Prostate gland (tissue), 2 donors: ENCODE measurements around the gene RIPPLY3.

ENCODE experiments used
- CTCF ChIP-seq, 4 experiments: fragments of 200-600 bp in 2 of 4; fragments of 450-650 bp in 2 of 4; sonication (generic) in 2 of 4; IDR thresholded peaks; 1 replicate in 3 of 4; 2 replicates in 1 of 4; pipeline ENCODE4 v1.5.1; 2016 to 2019; ENCODE audit warnings: antibody characterized with exemption in 4 of 4, mild to moderate bottlenecking in 2 of 4, moderate library complexity in 2 of 4
- POLR2A ChIP-seq: fragments of 450-650 bp; IDR thresholded peaks from one replicate; pipeline ENCODE4 v1.6.1; 2016; ENCODE audit warnings: antibody characterized with exemption, mild to moderate bottlenecking

- TF ChIP-seq CTCF (IDR thresholded peaks at IDR 0.05) (no peak), POLR2A (no peak)
These were observed 7.2 kb upstream of the RIPPLY3 start for GRCh38 chr21:36999131-36999898.
